Ascending aorta (tissue), 2 donors: Measurements from ENCODE around the gene AK8. TPM values are rescaled to one million over a fixed set of nuclear protein-coding genes. Genes with fewer than 3 reads are reported as not detected.
"Not testable (repeated sequence)": the region's sequence is repeated elsewhere in the genome, so short reads cannot be mapped to it uniquely, and the experiment has no call there.

Experiments
- DNase-seq, 2 donors: peaks; one replicate each; pipeline ENCODE4 v3.0.0-alpha.2; 2019; ENCODE audit warnings: low spot score in 2 of 2
- H3K27ac ChIP-seq, 2 donors: fragments of 200-600 bp; sonication (generic); one replicate each; pipeline ENCODE4 v1.5.1; 2016 to 2017; ENCODE audit warnings: mild to moderate bottlenecking in 1 of 2
- H3K27me3 ChIP-seq: fragments of 200-600 bp; sonication (generic); one replicate; pipeline ENCODE4 v1.5.1; 2017
- H3K36me3 ChIP-seq, 2 donors: fragments of 200-600 bp; sonication (generic); one replicate each; pipeline ENCODE4 v1.5.1; 2016
- H3K4me1 ChIP-seq, 2 donors: fragments of 200-600 bp; sonication (generic); one replicate each; pipeline ENCODE4 v1.5.1; 2016 to 2017; ENCODE audit warnings: mild to moderate bottlenecking in 1 of 2
- H3K4me3 ChIP-seq, 2 donors: fragments of 200-600 bp; sonication (generic); one replicate each; pipeline ENCODE4 v1.5.1; 2016 to 2017; ENCODE audit warnings: mild to moderate bottlenecking in 1 of 2
- H3K9me3 ChIP-seq, 2 donors: fragments of 200-600 bp; sonication (generic); one replicate each; pipeline ENCODE4 v1.5.1; 2016
- intact Hi-C: fragments of 100-400 bp; cut with DNase I; formaldehyde crosslinking; loops from one replicate; pipeline ENCODE4 v1.15.1; 2023
- total RNA-seq: library from RNA; depleted of rRNA; stranded (reverse); fragments of >200 nt; gene quantifications from one replicate; pipeline ENCODE4 v1.1.0, GENCODE V29; 2016
- TF ChIP-seq, protein P1 (sequence below), 3 experiments: fragments of 200-600 bp in 2 of 3; fragments of 450-650 bp in 1 of 3; sonication (generic) in 2 of 3; IDR thresholded peaks; one replicate each; pipeline ENCODE4 v1.5.1; 2016 to 2019; ENCODE audit warnings: antibody characterized with exemption in 3 of 3, mild to moderate bottlenecking in 1 of 3, moderate library complexity in 1 of 3

Gene AK8
- total RNA-seq, 1 donor from 2014 or later, result not detected

DNA sequence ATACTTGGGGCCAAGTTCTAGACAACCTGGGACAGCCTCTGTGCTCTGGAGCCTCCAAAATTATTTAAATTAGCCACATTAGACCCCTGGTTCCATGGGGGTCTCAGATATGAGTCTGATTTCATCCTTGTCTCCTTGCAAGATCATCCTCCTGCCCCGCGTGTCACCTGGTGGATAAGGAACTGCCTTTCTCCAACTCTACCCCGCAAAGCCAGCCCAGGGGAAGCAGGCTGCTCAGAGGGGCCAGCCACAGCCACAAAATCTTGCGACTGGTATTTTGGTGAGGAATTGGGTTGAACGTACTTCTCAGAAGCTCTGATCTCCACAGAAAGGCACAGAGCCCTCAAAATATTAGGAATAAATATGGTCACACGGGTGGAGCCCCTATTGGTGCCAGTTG lies 101.2 kb downstream of the AK8 start:
- intact Hi-C loops, result no loop called here
- no peaks in the 10 kb centered on the region for H3K27me3 ChIP-seq
- TF ChIP-seq, protein P1, sequence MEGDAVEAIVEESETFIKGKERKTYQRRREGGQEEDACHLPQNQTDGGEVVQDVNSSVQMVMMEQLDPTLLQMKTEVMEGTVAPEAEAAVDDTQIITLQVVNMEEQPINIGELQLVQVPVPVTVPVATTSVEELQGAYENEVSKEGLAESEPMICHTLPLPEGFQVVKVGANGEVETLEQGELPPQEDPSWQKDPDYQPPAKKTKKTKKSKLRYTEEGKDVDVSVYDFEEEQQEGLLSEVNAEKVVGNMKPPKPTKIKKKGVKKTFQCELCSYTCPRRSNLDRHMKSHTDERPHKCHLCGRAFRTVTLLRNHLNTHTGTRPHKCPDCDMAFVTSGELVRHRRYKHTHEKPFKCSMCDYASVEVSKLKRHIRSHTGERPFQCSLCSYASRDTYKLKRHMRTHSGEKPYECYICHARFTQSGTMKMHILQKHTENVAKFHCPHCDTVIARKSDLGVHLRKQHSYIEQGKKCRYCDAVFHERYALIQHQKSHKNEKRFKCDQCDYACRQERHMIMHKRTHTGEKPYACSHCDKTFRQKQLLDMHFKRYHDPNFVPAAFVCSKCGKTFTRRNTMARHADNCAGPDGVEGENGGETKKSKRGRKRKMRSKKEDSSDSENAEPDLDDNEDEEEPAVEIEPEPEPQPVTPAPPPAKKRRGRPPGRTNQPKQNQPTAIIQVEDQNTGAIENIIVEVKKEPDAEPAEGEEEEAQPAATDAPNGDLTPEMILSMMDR (IDR thresholded peaks at IDR 0.05), result no peak
- H3K36me3 ChIP-seq, result no peaks in the 10 kb centered on the region
- no peak overlapping the region for H3K27ac ChIP-seq
- no peaks in the 10 kb centered on the region for H3K4me1 ChIP-seq
- no peak for DNase-seq
- no peak overlapping the region for H3K4me3 ChIP-seq
- no peaks in the 10 kb centered on the region for H3K9me3 ChIP-seq

DNA sequence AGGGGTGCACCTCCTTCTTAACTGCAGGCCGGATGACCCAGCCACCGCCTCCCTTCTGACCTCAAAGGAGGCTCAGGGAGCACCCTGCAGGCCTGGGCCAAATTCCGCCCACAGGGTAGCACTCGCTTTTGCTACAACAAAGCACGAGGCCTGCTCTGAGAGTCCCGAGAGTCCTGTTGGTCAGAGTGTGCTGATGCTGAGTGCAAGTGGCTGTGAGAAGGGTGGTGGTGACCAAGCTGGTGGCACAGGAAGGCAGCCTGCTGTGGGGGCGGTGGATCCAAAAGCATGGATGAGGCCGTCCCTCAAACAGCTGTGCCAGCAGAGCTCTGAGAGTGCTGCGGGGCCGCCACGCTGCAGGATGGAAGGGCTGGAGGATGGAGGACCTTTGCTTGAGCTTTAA lies 101.8 kb downstream of the AK8 start:
- no peaks in the 10 kb centered on the region for H3K36me3 ChIP-seq
- intact Hi-C loops, result no loop called here
- no peak overlapping the region for H3K4me3 ChIP-seq
- no peaks in the 10 kb centered on the region for H3K27me3 ChIP-seq
- H3K9me3 ChIP-seq, result no peaks in the 10 kb centered on the region
- H3K4me1 ChIP-seq, result no peaks in the 10 kb centered on the region
- no peak for DNase-seq
- no peak overlapping the region for H3K27ac ChIP-seq
- TF ChIP-seq, protein P1 (IDR thresholded peaks at IDR 0.05), result no peak

DNA sequence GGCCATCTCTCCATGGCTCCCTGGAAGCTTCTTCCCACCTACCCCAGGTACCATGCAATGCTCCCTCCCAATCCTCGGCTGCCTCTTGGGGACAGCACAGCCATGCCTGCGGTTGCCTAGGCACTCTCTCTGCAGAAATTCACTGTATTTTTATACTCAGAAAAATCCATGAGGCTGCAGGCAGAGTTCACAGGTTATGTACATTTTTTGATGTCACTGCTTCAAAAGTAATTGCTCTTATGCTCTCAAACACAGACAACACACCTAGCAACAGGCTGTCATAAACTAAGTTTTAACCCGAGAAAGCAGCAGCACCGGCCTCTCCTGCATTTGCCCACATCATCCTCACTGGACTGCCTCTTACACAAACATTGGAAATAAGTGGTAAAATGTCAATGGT lies 102.4 kb downstream of the AK8 start:
- intact Hi-C loops, result no loop called here
- DNase-seq, result no peak
- no peaks in the 10 kb centered on the region for H3K27me3 ChIP-seq
- no peaks in the 10 kb centered on the region for H3K36me3 ChIP-seq
- TF ChIP-seq, protein P1 (IDR thresholded peaks at IDR 0.05), result no peak
- H3K4me1 ChIP-seq, result peaks cover 0 to under 1% of the 10 kb centered on the region in 2 donors
- no peaks in the 10 kb centered on the region for H3K9me3 ChIP-seq
- no peak overlapping the region for H3K27ac ChIP-seq
- no peak overlapping the region for H3K4me3 ChIP-seq

DNA sequence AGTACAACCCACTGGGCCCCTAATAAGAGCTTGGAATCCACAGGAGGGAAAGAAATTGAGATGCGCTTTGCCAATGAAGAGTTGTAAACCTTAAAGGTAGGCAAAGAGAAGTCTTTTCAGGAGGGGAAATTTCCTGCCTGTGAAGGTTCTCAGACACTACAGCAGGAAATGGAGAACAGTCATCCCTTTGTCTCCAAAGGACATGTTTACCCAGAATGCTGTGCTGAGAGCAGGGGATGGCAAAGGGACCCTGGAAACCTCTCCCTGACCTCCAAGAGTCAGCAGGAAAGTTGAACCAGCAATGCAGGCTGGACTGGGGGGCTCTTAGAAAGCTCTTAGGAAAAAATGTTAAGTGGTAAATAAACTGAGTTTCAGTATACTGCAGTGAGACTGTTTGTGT lies 103.2 kb downstream of the AK8 start:
- Histone ChIP-seq H3K9me3 (no peaks in the 10 kb centered on the region), H3K27me3 (no peaks in the 10 kb centered on the region), H3K36me3 (no peaks in the 10 kb centered on the region), H3K4me1 (peaks cover 0 to 5% of the 10 kb centered on the region in 2 donors), H3K27ac (no peak overlapping the region), H3K4me3 (no peak overlapping the region)
- no peak for DNase-seq
- TF ChIP-seq, protein P1 (IDR thresholded peaks at IDR 0.05), result no peak
- intact Hi-C loops, result no loop called here

DNA sequence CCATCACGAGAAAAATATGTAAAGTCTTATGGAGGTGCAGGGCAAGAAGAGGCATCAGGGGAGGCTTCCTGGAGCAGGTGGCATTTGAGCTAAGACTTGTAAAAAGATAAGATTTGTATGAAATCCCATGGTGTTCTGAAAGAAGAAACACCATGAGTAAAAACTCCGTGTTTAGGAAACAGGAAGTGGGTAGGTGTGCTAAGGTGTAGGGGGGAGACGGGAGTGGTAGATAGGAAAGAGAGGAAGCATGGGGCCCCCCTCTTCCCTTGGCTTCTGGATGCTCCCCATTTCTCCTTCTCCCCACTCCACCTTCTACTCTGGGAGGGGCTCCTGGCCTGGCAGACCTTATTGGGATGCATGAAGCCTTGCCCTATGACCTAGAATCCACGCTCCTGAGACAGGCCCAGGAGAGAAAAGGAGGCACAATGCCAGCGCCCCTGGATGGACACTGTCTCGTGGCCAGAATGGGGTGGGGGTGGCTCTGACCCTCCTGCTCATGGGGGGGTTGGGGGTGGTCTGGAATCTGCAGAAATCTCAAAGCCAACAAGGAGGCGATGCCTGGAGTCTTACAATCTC lies 104.2 kb downstream of the AK8 start:
- intact Hi-C loops, result no loop called here
- Histone ChIP-seq H3K9me3 (no peaks in the 10 kb centered on the region), H3K27ac (no peak overlapping the region), H3K36me3 (no peaks in the 10 kb centered on the region), H3K27me3 (no peaks in the 10 kb centered on the region), H3K4me3 (no peak overlapping the region), H3K4me1 (peaks cover 0 to 7% of the 10 kb centered on the region in 2 donors)
- DNase-seq, result no peak
- TF ChIP-seq, protein P1 (IDR thresholded peaks at IDR 0.05), result no peak

DNA sequence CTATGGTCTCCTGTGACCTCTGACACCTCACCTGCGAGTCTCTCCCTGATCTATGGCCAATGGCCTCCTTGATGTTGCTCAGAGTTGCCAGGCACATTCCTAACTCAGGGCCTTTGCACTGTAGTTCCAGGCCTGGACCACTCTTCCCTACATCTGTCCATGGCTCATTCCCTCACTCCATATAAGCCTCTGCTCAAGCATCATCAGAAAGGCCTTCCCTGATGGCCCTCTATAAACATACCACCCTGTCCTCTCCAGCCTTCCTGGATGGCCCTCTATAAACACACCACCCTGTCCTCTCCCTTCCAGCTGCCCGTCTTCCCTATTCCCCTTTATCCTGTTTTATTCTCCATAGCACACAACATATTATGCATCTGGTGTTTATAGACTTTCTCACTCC lies 105.0 kb downstream of the AK8 start:
- Histone ChIP-seq H3K9me3 (no peaks in the 10 kb centered on the region), H3K27me3 (no peaks in the 10 kb centered on the region), H3K36me3 (no peaks in the 10 kb centered on the region), H3K4me3 (no peak overlapping the region), H3K4me1 (peaks cover 0 to 8% of the 10 kb centered on the region in 2 donors), H3K27ac (no peak overlapping the region)
- no peak for DNase-seq
- intact Hi-C loops, result no loop called here
- TF ChIP-seq, protein P1 (IDR thresholded peaks at IDR 0.05), result no peak

DNA sequence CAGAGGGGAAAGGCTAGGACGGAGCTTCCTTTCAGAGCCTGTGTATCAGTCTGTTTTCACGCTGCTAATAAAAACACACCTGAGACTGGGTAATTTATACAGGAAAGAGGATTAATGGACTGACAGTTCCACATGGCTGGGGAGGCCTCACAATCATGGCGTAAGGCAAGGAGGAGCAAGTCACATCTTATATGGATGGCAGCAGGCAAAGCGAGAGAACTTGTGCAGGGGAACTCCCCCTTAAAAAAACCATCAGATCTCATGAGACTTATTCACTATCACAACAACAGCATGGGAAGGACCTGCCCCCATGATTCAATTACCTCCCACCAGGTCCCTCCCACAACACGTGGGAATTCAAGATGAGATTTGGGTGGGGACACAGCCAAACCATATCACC lies 106.3 kb downstream of the AK8 start:
- H3K4me3 ChIP-seq, DNase-seq, H3K36me3 ChIP-seq, H3K9me3 ChIP-seq, H3K27me3 ChIP-seq, H3K4me1 ChIP-seq, H3K27ac ChIP-seq, intact Hi-C loops: not testable (repeated sequence)
